ENCODE results near the gene CD226. TPM values are rescaled to one million over a fixed set of nuclear protein-coding genes. Genes with fewer than 3 reads are reported as not detected.
"Not testable (repeated sequence)": the region's sequence is repeated elsewhere in the genome, so short reads cannot be mapped to it uniquely, and the experiment has no call there.

CD226 gene
- total RNA-seq, 1 experiment from 2014 or later: 0.50 TPM

- no peak for DNase-seq (ENCODE audit: low read depth, low spot score)
- in situ Hi-C loops (cut with HindIII; ENCODE audit: low pct_unique_long_range_greater_than_20kb, low sequenced_read_pairs): no loop called here
These were observed 14.0 kb upstream of the CD226 start for GRCh38 chr18:69961718-69962117.

- DNase-seq (ENCODE audit: low read depth, low spot score): no peak
- in situ Hi-C loops (cut with HindIII; ENCODE audit: low pct_unique_long_range_greater_than_20kb, low sequenced_read_pairs): no loop called here
These were observed 10.7 kb upstream of the CD226 start for GRCh38 chr18:69958422-69958821.

GRCh38 chr18:69957747-69958146 is 10.1 kb upstream of the CD226 start:
- no peak for DNase-seq (ENCODE audit: low read depth, low spot score)
- in situ Hi-C loops (cut with HindIII; ENCODE audit: low pct_unique_long_range_greater_than_20kb, low sequenced_read_pairs): no loop called here

GRCh38 chr18:69956665-69957620 is 9.3 kb upstream of the CD226 start:
- no peak for DNase-seq (ENCODE audit: low read depth, low spot score)
- in situ Hi-C loops (cut with HindIII; ENCODE audit: low pct_unique_long_range_greater_than_20kb, low sequenced_read_pairs): no loop called here

- no peak for DNase-seq (ENCODE audit: low read depth, low spot score)
- in situ Hi-C loops (cut with HindIII; ENCODE audit: low pct_unique_long_range_greater_than_20kb, low sequenced_read_pairs): no loop called here
These were observed 8.4 kb upstream of the CD226 start for GRCh38 chr18:69956057-69956456.

- DNase-seq (ENCODE audit: low read depth, low spot score): peak; percentile 43
- in situ Hi-C loops (cut with HindIII; ENCODE audit: low pct_unique_long_range_greater_than_20kb, low sequenced_read_pairs): no loop called here
These were observed 7.2 kb upstream of the CD226 start for GRCh38 chr18:69954719-69955480.

- DNase-seq (ENCODE audit: low read depth, low spot score): no peak
- in situ Hi-C loops (cut with HindIII; ENCODE audit: low pct_unique_long_range_greater_than_20kb, low sequenced_read_pairs): no loop called here
These were observed 5.5 kb upstream of the CD226 start for GRCh38 chr18:69953191-69953590.

- in situ Hi-C loops (cut with HindIII; ENCODE audit: low pct_unique_long_range_greater_than_20kb, low sequenced_read_pairs): no loop called here
- no peak for DNase-seq (ENCODE audit: low read depth, low spot score)
These were observed 3.5 kb upstream of the CD226 start for GRCh38 chr18:69951182-69951581.

GRCh38 chr18:69949538-69949936 is 1.9 kb upstream of the CD226 start:
- in situ Hi-C loops (cut with HindIII; ENCODE audit: low pct_unique_long_range_greater_than_20kb, low sequenced_read_pairs): no loop called here
- DNase-seq (ENCODE audit: low read depth, low spot score): no peak

- in situ Hi-C loops (cut with HindIII; ENCODE audit: low pct_unique_long_range_greater_than_20kb, low sequenced_read_pairs): no loop called here
- no peak for DNase-seq (ENCODE audit: low read depth, low spot score)
These were observed 1.4 kb upstream of the CD226 start for GRCh38 chr18:69948919-69949537.

- in situ Hi-C loops (cut with HindIII; ENCODE audit: low pct_unique_long_range_greater_than_20kb, low sequenced_read_pairs): no loop called here
- no peak for DNase-seq (ENCODE audit: low read depth, low spot score)
These were observed 583 bp upstream of the CD226 start for GRCh38 chr18:69948256-69948655.

GRCh38 chr18:69946608-69947155 is 991 bp downstream of the CD226 start:
- in situ Hi-C loops (cut with HindIII; ENCODE audit: low pct_unique_long_range_greater_than_20kb, low sequenced_read_pairs): no loop called here
- no peak for DNase-seq (ENCODE audit: low read depth, low spot score)

GRCh38 chr18:69945220-69946114 is 2.2 kb downstream of the CD226 start:
- in situ Hi-C loops (cut with HindIII; ENCODE audit: low pct_unique_long_range_greater_than_20kb, low sequenced_read_pairs): no loop called here
- no peak for DNase-seq (ENCODE audit: low read depth, low spot score)

GRCh38 chr18:69944436-69944835 is 3.2 kb downstream of the CD226 start:
- in situ Hi-C loops (cut with HindIII; ENCODE audit: low pct_unique_long_range_greater_than_20kb, low sequenced_read_pairs): no loop called here
- no peak for DNase-seq (ENCODE audit: low read depth, low spot score)

- no peak for DNase-seq (ENCODE audit: low read depth, low spot score)
- in situ Hi-C loops (cut with HindIII; ENCODE audit: low pct_unique_long_range_greater_than_20kb, low sequenced_read_pairs): no loop called here
These were observed 4.7 kb downstream of the CD226 start for GRCh38 chr18:69943021-69943420.

GRCh38 chr18:69941183-69941582 is 6.5 kb downstream of the CD226 start:
- DNase-seq (ENCODE audit: low read depth, low spot score): no peak
- in situ Hi-C loops (cut with HindIII; ENCODE audit: low pct_unique_long_range_greater_than_20kb, low sequenced_read_pairs): no loop called here

- in situ Hi-C loops (cut with HindIII; ENCODE audit: low pct_unique_long_range_greater_than_20kb, low sequenced_read_pairs); DNase-seq (ENCODE audit: low read depth, low spot score): not testable (repeated sequence)
These were observed 7.9 kb downstream of the CD226 start for GRCh38 chr18:69939812-69940211.
